ENCODE results near the gene CHD5.

DNA sequence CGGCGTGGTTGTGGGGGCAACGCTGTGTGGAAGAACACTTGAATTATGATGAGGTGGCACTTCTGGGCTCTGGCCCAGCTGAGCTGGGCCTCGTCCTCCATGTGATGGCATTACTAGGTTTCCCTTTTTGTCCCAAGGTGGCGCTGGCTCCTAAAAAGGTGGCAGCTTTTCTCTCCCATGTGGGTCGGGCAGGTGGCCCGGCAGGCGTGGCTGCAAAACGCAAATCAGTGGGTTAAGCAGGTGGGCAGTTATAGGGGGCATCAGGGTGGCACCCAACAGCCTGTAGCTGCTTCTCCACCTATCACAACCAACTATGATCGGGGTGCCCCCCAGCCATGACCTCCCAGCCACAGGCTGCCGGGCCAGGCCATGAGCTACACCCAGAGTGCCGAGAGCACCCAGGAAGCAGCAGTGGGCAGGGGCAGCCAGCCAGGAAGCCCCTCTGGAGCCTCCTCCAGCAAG, 74.9 kb downstream of the CHD5 start:
- TF ChIP-seq, protein P1, sequence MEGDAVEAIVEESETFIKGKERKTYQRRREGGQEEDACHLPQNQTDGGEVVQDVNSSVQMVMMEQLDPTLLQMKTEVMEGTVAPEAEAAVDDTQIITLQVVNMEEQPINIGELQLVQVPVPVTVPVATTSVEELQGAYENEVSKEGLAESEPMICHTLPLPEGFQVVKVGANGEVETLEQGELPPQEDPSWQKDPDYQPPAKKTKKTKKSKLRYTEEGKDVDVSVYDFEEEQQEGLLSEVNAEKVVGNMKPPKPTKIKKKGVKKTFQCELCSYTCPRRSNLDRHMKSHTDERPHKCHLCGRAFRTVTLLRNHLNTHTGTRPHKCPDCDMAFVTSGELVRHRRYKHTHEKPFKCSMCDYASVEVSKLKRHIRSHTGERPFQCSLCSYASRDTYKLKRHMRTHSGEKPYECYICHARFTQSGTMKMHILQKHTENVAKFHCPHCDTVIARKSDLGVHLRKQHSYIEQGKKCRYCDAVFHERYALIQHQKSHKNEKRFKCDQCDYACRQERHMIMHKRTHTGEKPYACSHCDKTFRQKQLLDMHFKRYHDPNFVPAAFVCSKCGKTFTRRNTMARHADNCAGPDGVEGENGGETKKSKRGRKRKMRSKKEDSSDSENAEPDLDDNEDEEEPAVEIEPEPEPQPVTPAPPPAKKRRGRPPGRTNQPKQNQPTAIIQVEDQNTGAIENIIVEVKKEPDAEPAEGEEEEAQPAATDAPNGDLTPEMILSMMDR (IDR thresholded peaks at IDR 0.05; ENCODE audit: poor library complexity, severe bottlenecking) = no peak
- TF ChIP-seq MXI1 (conservative IDR thresholded peaks at IDR 0.05; ENCODE audit: poor library complexity, severe bottlenecking) (no peak), EP300 (conservative IDR thresholded peaks at IDR 0.05; ENCODE audit: poor library complexity, severe bottlenecking) (no peak), RAD21 (conservative IDR thresholded peaks at IDR 0.05) (no peak), POLR2AphosphoS5 (IDR thresholded peaks at IDR 0.05) (no peak), EZH2 (IDR thresholded peaks at IDR 0.05; ENCODE audit: borderline replicate concordance, insufficient read depth, low read length, poor library complexity, severe bottlenecking) (no peak), SMC3 (conservative IDR thresholded peaks at IDR 0.05; ENCODE audit: poor library complexity) (no peak), TAF1 (IDR thresholded peaks at IDR 0.05; ENCODE audit: low read depth) (no peak)
- TF ChIP-seq, protein P2, sequence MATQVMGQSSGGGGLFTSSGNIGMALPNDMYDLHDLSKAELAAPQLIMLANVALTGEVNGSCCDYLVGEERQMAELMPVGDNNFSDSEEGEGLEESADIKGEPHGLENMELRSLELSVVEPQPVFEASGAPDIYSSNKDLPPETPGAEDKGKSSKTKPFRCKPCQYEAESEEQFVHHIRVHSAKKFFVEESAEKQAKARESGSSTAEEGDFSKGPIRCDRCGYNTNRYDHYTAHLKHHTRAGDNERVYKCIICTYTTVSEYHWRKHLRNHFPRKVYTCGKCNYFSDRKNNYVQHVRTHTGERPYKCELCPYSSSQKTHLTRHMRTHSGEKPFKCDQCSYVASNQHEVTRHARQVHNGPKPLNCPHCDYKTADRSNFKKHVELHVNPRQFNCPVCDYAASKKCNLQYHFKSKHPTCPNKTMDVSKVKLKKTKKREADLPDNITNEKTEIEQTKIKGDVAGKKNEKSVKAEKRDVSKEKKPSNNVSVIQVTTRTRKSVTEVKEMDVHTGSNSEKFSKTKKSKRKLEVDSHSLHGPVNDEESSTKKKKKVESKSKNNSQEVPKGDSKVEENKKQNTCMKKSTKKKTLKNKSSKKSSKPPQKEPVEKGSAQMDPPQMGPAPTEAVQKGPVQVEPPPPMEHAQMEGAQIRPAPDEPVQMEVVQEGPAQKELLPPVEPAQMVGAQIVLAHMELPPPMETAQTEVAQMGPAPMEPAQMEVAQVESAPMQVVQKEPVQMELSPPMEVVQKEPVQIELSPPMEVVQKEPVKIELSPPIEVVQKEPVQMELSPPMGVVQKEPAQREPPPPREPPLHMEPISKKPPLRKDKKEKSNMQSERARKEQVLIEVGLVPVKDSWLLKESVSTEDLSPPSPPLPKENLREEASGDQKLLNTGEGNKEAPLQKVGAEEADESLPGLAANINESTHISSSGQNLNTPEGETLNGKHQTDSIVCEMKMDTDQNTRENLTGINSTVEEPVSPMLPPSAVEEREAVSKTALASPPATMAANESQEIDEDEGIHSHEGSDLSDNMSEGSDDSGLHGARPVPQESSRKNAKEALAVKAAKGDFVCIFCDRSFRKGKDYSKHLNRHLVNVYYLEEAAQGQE (IDR thresholded peaks at IDR 0.05; ENCODE audit: borderline replicate concordance) = no peak

Measured in neural cell (in vitro differentiated cells).